Left lung (tissue), 10 donors: ENCODE measurements around the gene MYOM1. TPM values are rescaled to one million over a fixed set of nuclear protein-coding genes. Genes with fewer than 3 reads are reported as not detected.

ENCODE experiments used
- ATAC-seq: fragments of 200-7000 bp; cut with Tn5 transposase; one replicate; pipeline ENCODE4 v1.9.1; 2020; ENCODE audit warnings: moderate library complexity
- DNase-seq, 4 donors: peaks; one replicate each; pipeline ENCODE4 v3.0.0-alpha.2; 2013 to 2020
- H3K27ac ChIP-seq, 2 donors: fragments of 200-600 bp; sonication (generic) in 1 of 2; one replicate each; pipeline versions ENCODE4 v1.5.0 to v1.8.0; 2020 to 2021
- H3K27me3 ChIP-seq, 2 donors: fragments of 200-600 bp; sonication (generic) in 1 of 2; one replicate each; pipeline versions ENCODE4 v1.5.0 to v1.8.0; 2020 to 2021
- H3K36me3 ChIP-seq, 2 donors: fragments of 200-600 bp; sonication (generic) in 1 of 2; one replicate each; pipeline versions ENCODE4 v1.5.0 to v1.8.0; 2020 to 2021
- H3K4me1 ChIP-seq, 2 donors: fragments of 200-600 bp; one replicate each; pipeline ENCODE4 v1.8.0; 2021
- H3K4me3 ChIP-seq, 2 donors: fragments of 200-600 bp; sonication (generic) in 1 of 2; one replicate each; pipeline versions ENCODE4 v1.5.0 to v1.8.0; 2020 to 2021; ENCODE audit warnings: mild to moderate bottlenecking in 1 of 2
- H3K9me3 ChIP-seq, 2 donors: fragments of 200-600 bp; sonication (generic) in 1 of 2; one replicate each; pipeline versions ENCODE4 v1.5.0 to v1.8.0; 2020 to 2021
- intact Hi-C, 2 donors: fragments of 100-400 bp; cut with DNase I; formaldehyde crosslinking; loops; one replicate each; pipeline versions ENCODE4 v1.11.2 to v1.14.2; 2022
- polyA plus RNA-seq, 6 donors: library from polyadenylated mRNA; unstranded; fragments of 120-200 nt; gene quantifications; one replicate each; pipeline ENCODE4 v1.2.1, GENCODE V29; 2013; ENCODE audit not compliant: insufficient read length in 6 of 6
- total RNA-seq, 2 donors: library from RNA; stranded (reverse); fragmentation: NEBNext Ultra II Directional; extraction: Animal tissue kit (Norgen Biotek cat#: 25700); gene quantifications; one replicate each; pipeline ENCODE4 v1.2.1, GENCODE V29; 2021
- TF ChIP-seq, protein P1 (sequence below), 2 donors: fragments of 200-600 bp; sonication (generic) in 1 of 2; IDR thresholded peaks; one replicate each; pipeline versions ENCODE4 v1.5.0 to v1.8.0; 2021; ENCODE audit warnings: antibody characterized with exemption in 2 of 2
- donor health status: DM: no; HTN: yes; CAD: no.
- donor health status: DM: no; HTN: no; CAD: no.

The MYOM1 gene
- total and polyA plus RNA-seq, 8 donors = 1.5 to 4.5 (median 2.4) TPM

DNA sequence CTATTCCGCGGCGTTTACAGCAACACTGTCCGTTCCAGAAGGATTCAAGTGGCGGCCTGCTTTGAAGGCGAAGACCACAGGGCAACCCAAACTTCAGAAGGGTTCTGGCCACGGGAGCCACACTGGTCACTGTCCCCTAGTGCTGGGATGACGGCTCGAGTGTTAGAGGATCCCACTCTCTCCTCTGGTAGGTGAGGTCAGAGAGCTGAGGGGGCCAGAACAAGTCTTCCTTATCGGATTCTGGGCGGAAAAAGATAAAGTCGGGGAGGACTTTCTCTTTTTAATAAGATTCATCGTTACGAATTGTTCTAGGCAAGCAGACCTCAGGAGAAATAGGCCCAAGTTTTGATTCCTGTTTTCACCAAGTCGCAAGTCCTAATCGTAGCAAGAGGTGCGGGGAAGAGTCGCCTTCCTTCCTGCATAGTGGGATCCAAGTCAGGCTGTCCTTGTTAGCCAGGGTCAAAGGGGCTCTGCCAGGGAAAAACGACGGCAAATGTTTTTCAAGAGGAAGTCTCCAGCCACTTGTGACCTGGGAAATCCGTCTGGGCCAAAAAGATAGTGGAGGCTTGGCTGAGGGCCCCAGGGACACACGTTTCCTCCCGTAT, 27.0 kb upstream of the MYOM1 start:
- intact Hi-C loops = loop anchor here in 1 of 2 donors (5.0 to 10.0 kb wide), 2 partner anchors 102 to 314 kb away; no protein-coding TSS in a partner anchor
- Histone ChIP-seq H3K4me1 (peaks cover 27 to 53% of the 10 kb centered on the region in 2 donors), H3K27ac (peak overlapping the region; percentile 99 to 100), H3K36me3 (peaks cover 0 to 10% of the 10 kb centered on the region in 2 donors), H3K9me3 (peaks cover 0 to 2% of the 10 kb centered on the region in 2 donors), H3K27me3 (no peaks in the 10 kb centered on the region), H3K4me3 (peak overlapping the region; percentile 90 to 93)
- TF ChIP-seq, protein P1, sequence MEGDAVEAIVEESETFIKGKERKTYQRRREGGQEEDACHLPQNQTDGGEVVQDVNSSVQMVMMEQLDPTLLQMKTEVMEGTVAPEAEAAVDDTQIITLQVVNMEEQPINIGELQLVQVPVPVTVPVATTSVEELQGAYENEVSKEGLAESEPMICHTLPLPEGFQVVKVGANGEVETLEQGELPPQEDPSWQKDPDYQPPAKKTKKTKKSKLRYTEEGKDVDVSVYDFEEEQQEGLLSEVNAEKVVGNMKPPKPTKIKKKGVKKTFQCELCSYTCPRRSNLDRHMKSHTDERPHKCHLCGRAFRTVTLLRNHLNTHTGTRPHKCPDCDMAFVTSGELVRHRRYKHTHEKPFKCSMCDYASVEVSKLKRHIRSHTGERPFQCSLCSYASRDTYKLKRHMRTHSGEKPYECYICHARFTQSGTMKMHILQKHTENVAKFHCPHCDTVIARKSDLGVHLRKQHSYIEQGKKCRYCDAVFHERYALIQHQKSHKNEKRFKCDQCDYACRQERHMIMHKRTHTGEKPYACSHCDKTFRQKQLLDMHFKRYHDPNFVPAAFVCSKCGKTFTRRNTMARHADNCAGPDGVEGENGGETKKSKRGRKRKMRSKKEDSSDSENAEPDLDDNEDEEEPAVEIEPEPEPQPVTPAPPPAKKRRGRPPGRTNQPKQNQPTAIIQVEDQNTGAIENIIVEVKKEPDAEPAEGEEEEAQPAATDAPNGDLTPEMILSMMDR (IDR thresholded peaks at IDR 0.05) = no peak
- ATAC-seq = peak; percentile 19
- DNase-seq = peak in 1 of 4 donors; percentile 35

DNA sequence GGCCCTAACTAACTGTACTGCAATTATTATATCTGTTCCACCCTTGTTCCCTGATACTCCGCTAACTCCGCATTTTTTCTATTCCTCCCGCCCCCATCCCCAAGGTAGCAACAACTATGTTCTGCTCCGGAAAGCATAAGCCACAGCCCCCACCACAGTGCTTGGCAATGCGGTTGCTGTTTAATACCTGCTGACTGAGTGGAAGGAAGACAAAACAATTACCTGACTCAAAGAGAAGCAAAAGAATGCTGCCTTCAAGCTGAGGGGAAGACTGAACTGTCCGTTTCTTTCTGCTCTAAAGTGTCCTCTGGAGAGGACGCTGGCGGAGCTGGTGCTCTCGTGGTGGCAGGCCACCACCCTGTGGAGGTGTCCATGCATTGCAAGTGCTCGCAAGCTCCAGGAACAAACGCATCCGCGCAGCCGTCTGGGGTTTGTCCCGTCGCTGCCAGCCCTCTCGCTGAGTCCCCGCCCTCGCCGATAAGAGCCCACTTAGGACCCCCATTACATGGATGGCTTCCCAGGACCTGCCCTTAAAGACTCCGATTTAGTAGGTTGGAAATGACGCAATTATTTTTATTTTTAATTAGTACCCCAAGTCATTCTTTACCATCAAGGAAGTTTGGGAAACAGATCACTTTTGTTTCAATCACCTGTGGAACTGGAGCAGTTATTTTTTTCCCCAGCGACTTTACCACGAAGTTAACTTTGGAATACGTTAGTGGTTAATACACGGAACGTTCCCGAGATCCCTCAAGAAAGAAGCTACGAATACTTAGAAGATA, 26.3 kb upstream of the MYOM1 start:
- peaks cover 0 to 9% of the 10 kb centered on the region in 2 donors for H3K9me3 ChIP-seq
- peaks cover 20 to 46% of the 10 kb centered on the region in 2 donors for H3K4me1 ChIP-seq
- peak overlapping the region; percentile 90 to 93 for H3K4me3 ChIP-seq
- intact Hi-C loops = loop anchor here in 1 of 2 donors (5.0 to 10.0 kb wide), 2 partner anchors 101 to 314 kb away; no protein-coding TSS in a partner anchor
- H3K36me3 ChIP-seq = peaks cover 0 to 10% of the 10 kb centered on the region in 2 donors
- peak; percentile 83 for ATAC-seq
- no peaks in the 10 kb centered on the region for H3K27me3 ChIP-seq
- peak; percentile 79 to 97 (median 94) for DNase-seq
- H3K27ac ChIP-seq = peak overlapping the region; percentile 99 to 100
- TF ChIP-seq, protein P1 (IDR thresholded peaks at IDR 0.05) = peak; percentile 89 to 95

DNA sequence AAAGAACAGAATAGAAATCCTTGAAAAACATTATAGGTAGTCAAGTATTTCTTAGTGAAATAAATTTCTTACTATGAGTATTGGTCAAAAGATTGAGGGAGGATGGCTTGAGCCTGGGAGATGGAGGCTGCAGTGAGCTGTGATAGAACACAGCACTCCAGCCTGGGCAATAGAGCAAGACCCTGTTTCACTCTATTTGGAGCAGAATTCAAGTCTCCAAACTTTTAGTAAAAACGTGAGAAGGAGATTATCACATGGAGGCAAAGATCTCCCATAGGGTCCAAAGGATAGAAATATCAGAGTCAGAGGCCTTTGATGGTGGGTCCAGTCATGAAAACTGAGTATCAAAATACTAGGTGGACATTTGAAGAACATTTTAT, 25.4 kb upstream of the MYOM1 start:
- peaks cover 0 to 10% of the 10 kb centered on the region in 2 donors for H3K36me3 ChIP-seq
- ATAC-seq (no peak), DNase-seq (no peak)
- intact Hi-C loops = loop anchor here in 1 of 2 donors (5.0 to 10.0 kb wide), 2 partner anchors 100 to 313 kb away; no protein-coding TSS in a partner anchor
- no peaks in the 10 kb centered on the region for H3K27me3 ChIP-seq
- H3K27ac ChIP-seq = no peak overlapping the region
- TF ChIP-seq, protein P1 (IDR thresholded peaks at IDR 0.05) = no peak
- peak overlapping the region in 1 of 2 donors; percentile 93 for H3K4me3 ChIP-seq
- peaks cover 13 to 38% of the 10 kb centered on the region in 2 donors for H3K4me1 ChIP-seq
- peaks cover 0 to 10% of the 10 kb centered on the region in 2 donors for H3K9me3 ChIP-seq

DNA sequence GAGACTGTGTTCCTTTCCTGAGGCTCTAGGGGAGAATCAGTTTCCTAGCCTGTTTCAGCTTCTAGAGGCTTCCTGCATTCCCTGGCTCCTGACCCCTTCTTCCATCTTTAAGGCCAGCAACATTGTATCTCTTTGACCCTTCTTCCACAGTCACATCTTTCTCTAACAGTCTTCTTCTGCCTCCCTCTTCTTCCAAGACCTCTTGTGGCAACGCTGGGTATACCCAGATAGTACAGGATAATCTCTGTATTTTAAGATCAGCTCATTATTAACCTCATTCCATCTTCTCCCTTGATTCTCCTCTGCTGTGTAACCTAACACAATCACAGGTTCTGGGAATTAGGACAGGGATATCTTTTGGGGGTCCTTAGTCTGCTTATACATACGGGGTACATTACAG, 19.0 kb upstream of the MYOM1 start:
- H3K4me1 ChIP-seq = peaks cover 0 to 7% of the 10 kb centered on the region in 2 donors
- TF ChIP-seq, protein P1 (IDR thresholded peaks at IDR 0.05) = no peak
- no peaks in the 10 kb centered on the region for H3K27me3 ChIP-seq
- peaks cover 0 to 10% of the 10 kb centered on the region in 2 donors for H3K9me3 ChIP-seq
- H3K36me3 ChIP-seq = no peaks in the 10 kb centered on the region
- DNase-seq (no peak), ATAC-seq (no peak)
- H3K27ac ChIP-seq = no peak overlapping the region
- H3K4me3 ChIP-seq = no peak overlapping the region
- intact Hi-C loops = no loop called here

DNA sequence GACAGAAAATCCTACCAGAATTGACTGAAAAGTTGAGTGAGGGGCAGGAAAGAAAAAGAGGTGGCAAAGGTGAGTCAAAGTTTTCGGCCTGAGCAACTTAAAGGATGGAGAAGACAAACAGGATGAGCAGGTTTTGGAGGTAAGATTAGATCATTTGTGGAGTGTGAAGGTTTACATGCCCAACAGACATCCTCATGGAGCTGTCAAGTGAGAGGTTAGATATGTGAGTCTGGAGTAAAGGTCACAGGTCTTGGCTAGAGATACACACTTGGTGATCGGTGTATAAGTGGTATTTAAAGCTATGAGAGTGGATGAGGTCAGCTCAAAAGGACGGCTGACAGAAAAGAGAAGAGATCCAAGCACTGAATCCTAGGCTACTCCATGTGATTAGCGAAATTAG, 16.7 kb upstream of the MYOM1 start:
- DNase-seq (no peak), ATAC-seq (no peak)
- H3K4me1 ChIP-seq = peaks cover 0 to 5% of the 10 kb centered on the region in 2 donors
- H3K4me3 ChIP-seq = no peak overlapping the region
- H3K9me3 ChIP-seq = peaks cover 0 to 6% of the 10 kb centered on the region in 2 donors
- TF ChIP-seq, protein P1 (IDR thresholded peaks at IDR 0.05) = no peak
- H3K27ac ChIP-seq = no peak overlapping the region
- H3K27me3 ChIP-seq = no peaks in the 10 kb centered on the region
- intact Hi-C loops = no loop called here
- H3K36me3 ChIP-seq = no peaks in the 10 kb centered on the region
